HS-27A (cell line): ENCODE results near the gene FLNB.

Experiments used
- DNase-seq: peaks from one replicate; pipeline ENCODE4 v3.0.0-alpha.2; 2012; ENCODE audit warnings: low read depth, missing footprints

FLNB gene

DNA sequence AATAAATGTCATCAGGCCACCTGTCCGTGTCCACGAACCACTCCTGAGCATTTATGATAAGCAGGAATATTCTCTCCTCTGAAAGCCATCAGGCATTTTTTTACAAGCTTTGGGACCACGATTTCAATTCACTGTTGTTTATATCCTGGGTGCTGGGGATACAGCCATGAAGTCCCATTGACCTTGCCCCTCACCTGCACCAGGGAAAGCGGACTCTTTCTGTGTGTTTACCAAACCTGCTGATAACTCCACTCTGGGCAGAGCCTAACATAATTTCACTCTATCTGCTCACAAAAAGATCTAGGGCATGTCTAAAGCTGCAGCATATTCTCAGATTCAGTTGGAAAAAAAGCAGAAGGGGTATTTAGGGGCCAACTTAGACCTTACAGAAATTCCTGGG lies 197.8 kb downstream of the FLNB start:
- no peak for DNase-seq

DNA sequence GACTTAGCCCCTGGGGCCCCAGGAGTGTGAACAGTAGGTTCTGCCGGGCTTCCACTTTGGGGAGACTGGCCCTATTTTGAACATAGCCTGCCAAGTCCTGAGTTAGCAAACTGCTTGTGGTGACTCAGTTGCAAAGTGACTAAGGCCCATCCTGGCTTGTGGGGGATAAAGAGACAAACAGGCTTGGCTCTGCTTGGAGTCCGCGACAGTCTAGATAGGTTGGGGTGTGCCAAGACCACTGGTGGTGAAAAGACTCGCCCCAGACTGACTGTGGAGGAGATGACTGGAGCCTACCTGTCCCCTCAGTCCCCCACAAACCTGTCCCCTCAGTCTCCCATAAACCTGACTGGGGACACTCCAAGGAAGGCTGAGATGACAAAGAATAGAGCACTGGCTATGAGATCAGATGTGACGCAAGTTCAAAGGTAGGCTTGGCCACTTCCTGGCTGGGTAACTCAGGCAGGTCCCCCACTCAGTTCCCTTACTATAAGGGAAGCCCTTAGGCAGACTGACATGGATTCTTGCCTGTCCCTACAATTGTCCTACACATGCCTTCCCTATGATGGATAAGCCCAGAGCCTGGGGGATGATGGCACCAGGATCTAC lies 198.3 kb downstream of the FLNB start:
- DNase-seq: no peak

GRCh38 chr3:58207954-58208353 lies 199.7 kb downstream of the FLNB start:
- no peak for DNase-seq

DNA sequence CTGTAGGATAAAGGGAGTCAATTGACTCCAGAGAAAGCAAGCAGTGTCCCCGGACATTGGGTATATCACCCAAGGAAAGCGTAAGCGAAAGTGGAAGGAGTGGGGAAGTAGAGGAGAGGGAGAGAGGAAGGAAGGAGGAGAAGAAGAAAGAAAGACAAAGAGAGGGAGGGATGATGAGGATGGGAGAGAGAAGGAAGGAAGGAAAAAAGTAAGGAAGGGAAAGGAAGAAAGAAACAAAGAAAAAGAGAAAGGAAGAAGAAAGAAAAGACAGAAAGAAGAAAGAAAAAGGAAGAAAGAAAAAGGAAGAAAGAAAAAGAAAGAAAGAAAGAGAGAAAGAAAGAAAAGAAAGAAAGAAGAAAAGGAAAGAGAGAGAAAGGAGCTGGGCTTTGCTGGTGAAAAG lies 201.7 kb downstream of the FLNB start:
- DNase-seq: no peak

- no peak for DNase-seq
These were observed 202.7 kb downstream of the FLNB start, which contains the start of gene DNASE1L3 for GRCh38 chr3:58210761-58211460. TSS of gene DNASE1L3 (minus strand) at chr3:58210972. CDS start at chr3:58210906, 66 bp downstream.

DNA sequence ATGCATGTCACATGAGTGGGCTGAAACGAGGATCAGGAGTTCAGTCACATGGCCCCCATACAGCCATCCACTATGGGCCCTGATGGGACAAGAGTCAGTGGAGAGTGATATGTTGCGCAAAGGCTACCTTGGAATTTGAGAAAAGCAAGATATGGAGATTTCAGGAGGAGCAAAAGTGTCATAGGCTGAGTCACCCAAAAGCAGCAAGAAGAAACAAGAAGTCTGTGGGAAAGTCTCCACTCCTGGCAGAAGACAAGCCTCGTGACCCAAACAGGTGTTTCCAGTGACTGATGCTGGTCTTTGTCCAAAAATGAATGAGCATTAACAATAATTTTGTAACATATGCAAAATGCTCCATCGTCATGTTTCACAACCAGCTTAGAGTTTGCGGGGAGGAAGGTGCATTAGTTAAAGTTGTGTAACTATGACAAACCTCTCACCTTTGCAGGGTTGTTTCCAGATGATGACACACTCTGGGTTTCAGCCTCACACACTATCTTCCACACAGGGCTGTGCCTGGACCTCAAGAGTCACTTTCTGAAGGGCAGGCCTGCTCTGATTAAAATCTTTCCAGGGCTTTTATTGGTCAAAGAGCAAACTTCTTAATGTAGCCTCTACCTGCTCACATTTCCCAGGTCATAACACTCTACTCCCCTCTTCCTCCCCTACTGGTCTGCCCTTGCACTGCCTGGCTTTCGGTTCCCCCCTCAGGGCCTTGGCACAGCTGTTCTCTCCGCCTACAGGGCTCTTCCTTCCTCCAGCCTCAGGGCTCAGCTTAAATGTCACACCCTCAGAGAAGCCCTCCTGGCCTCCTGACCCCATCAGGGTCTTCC lies 206.5 kb downstream of the FLNB start:
- DNase-seq: no peak

- no peak for DNase-seq
These were observed 207.2 kb downstream of the FLNB start for GRCh38 chr3:58215317-58216025.

GRCh38 chr3:58216496-58217195 lies 208.4 kb downstream of the FLNB start:
- no peak for DNase-seq

GRCh38 chr3:58217209-58217811 lies 209.1 kb downstream of the FLNB start:
- DNase-seq: peak; percentile 62

- DNase-seq: no peak
These were observed 210.7 kb downstream of the FLNB start for GRCh38 chr3:58218904-58219303.
